HG02763 (cell line): ENCODE results near the gene KRTAP19-8.

Source experiments
- ATAC-seq: cut with Tn5 transposase; IDR thresholded peaks from one replicate; pipeline ENCODE4 v1.9.1; 2021; ENCODE audit warnings: mild to moderate bottlenecking, moderate library complexity; ENCODE audit not compliant: unreplicated experiment

The KRTAP19-8 gene, protein sequence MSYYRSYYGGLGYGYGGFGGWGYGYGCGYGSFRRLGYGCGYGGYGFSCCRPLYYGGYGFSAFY

DNA sequence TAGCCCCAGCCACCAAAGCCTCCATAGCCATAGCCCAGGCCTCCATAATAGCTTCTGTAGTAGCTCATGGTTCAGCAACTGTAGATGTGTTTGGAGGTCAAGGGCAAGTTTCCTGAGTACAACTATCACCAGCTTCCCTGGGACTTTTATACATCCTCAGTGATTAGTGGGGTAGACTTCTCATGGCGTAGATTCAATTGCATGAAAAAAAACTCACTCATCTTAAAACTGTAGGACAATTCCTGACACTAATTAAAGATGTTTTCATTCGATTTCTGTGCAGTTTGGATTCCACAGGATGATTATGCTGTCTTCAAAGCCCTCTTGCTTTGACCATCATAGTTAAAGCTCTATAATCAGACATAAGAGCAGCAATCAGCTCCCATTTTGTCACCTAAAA is at the start of gene KRTAP19-8:
KRTAP19-8 (minus strand) TSS at position 101 of the 400 bp plus-strand sequence; CDS start at position 68, 33 bp downstream.
- no peak for ATAC-seq

DNA sequence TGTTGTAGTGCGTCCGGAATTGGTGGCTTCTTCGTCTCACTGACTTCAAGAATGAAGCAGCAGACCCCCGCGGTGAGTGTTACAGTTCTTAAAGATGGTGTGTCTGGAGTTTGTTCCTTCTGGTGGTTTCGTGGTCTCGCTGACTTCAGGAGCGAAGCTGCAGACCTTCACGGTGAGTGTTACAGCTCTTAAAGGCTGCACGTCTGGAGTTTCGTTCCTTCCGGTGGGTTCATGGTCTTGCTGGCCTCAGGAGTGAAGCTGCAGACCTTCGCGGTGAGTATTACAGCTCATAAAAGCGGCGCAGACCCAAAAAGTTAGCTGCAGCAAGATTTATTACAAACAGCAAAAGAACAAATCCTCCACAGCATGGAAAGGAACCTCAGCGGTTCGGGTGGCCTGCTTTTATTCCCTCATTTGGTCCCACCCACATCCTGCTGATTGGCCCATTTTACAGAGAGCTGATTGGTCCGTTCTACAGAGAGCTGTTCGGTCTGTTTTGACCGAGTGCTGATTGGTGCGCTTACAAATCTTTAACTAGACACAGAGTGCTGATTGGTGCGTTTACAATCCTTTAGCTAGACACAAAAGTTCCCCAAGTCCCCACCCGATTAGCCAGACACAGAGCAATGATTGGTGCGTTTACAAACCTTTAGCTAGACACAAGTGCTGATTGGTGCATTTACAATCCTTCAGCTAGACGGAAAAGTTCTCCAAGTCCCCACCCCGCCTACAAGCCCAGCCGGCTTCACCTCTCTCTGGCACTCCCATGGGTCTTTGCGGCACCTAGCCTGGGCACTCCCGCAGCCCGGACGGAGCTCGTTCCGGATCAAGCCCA is 49.6 kb upstream of the KRTAP19-8 start:
- no peak for ATAC-seq

DNA sequence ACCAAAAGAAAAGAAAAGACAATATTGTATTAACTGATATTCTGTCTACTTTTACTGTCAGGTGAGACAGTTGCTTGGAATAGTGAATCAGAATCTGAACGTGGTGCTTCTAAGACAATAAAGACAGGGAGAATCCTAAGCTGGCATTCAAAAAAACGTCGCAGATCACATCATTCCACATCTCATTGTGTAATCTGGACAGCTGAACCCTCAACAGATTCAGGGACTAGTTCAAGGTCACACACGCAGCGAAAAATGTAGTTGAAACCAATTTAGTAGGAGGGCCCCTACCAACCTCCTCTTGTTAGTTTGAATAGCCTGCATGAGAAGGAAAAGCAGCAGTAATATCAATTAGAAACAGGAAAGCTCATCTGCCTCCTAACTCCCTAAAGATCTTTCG is 46.4 kb upstream of the KRTAP19-8 start:
- no peak for ATAC-seq

DNA sequence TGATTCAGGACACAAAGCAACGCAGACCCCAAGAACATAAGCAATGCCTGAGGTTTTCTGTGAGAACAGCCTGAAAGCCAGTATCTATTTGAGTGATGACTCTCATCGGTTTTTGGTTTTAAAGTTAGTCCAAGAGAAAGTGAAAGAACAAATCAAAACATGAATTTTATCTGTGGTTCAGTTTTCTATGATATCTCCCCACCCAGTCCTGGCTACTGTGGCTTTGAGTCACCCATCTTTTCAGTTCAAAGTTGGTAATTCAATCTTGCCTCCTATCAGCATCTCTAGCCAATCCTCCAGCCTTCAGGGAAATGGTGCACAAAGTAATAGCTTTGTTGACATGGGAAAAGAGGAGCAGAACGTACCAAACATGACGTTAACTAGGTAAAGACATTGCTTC is 40.5 kb upstream of the KRTAP19-8 start:
- no peak for ATAC-seq

DNA sequence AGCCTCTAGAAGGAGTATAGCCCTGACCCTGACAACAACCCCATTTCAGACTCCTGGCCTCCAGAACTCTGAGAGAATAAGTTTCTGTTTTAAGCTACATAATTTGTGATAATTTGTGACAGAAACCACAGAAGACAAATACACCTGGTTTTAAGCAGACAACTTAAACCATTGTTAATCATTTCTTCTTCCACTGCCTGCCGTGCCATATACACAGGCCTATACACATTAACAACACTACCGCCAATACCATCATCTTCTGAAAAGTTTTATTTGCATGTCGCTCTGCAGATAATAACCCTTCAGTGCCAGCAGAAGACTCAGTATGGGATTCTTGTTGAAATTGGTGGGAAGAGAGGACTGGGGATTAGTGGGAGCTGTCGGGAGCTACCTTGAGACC is 39.9 kb upstream of the KRTAP19-8 start:
- no peak for ATAC-seq

DNA sequence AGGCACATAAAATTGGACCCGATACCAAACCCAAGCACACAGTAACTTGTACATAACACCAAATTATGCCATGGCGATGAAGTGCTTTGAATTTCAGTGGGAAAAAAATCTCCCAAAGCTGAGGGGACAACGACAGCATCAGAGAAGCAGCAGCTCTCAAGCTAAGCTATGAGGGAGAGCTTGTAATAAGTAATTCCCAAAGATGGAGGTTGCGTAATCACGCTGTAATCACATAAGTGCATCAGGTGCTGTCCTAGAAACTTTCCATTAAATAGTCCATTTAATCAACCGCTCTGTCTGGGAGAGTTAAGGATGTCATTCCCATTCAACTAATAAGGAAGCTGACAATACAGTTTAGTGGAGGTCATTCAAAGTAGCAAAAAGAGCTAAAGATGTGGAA is 37.6 kb upstream of the KRTAP19-8 start:
- no peak for ATAC-seq

DNA sequence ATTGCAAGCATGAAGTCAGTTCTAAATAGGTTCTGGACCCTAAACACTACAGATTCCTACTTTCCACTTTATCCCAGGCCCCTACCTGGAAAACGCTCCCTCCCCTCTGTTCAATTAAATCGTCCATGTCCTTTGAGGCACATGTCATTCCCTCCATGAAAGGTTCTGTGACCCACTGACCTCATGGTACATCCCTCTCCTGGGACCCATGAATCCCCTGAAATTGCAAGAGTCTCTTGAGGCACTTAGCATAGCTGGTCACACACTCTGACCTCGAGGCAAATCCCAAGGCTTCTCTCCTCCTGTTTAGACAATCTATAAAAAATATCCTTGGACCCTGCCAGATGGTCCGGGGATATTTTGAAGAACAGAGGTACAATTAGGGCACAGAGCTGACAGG is 34.3 kb upstream of the KRTAP19-8 start:
- no peak for ATAC-seq

DNA sequence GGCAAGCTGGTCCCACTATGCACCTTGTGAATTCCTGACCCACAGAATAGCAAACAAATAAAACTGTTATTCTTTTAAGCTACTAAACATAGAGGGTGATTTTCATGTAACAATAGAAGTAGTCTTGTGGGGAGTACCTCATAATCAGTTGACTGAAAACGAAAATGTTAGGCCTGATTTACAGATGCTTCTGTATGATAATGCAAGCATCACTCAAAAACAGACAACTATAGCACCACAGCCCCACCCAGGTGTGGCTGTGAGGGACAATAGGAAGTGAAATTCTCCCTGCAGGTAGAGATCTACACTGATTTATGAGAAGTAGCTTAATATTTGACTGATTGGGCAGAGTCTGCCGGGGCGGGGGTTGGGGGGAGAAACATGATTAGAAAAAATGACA is 26.5 kb upstream of the KRTAP19-8 start:
- no peak for ATAC-seq

DNA sequence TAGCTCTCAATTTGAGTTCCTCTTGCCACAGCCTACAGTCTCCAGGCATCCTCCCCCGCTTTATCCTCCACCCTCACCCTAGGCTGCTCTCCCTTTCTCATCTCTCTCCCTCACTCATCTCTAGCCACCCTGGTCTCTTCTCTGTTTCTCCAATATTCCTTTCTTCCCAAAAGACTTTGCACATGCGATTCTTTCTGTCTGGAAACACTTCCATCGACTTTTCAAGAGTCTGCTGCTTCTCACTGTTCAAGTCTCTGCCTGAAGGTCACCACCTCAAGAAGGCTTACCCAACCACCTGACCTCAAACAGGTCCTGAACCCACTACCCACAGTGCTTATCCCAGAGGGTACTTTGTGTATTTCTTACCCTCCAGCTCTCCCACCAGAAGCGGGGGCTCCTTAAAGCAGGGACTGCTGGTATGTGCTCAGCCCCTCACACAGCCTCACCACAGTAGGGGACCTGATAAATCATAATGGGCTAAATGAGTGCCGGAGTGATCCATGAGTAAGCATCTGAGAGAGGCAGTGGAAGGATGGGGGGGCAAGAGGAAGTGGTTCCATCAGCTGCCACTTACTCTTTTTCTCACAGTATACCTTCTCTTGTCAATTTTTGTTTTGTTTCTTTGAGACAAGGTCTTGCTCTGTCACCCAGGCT is 14.3 kb upstream of the KRTAP19-8 start:
- no peak for ATAC-seq

DNA sequence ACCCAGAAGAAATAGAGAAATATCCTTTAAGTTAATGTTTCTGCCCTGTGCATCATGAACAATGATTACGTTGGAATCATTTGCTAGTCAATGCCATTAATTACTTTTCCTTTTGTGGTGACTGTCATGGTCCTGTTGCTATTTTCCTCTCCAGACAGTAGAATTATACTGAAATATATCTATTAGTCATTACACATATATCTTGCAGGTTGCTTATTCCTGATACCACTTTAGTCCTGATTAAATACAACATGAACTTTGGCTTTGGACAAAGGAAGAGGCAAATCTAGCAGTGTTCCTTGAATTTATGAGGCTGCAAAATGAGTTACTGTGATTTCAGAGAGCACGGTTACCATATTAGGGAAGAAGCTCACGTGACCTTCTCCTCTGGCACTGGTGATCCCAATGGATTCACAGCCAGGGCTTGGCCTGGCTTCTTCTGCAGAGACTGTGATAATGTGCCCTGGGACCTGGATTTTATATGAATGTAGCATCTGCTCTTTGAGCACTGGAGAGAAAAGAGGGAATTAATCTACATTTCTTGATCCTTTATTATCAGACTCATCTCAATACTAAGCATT is 12.4 kb upstream of the KRTAP19-8 start:
- ATAC-seq: no peak

DNA sequence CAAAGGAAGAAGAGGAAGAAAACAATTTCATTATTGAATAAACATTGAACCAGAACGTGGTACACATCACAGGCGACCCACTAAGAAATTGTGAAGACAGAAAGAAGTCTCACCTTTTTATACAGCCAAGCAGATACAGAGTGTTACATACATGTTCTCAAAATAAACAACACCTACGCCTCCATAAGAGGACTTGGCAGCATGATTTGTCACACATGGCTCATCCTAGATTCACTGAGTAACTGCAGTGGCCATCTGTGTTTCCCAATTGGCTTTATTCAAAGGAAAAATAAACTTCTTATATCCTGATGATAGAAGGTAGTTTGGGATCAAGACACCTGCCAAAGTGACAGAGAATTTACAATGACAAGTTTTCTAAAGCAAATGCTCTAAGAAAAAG is 7.6 kb upstream of the KRTAP19-8 start:
- ATAC-seq: no peak

DNA sequence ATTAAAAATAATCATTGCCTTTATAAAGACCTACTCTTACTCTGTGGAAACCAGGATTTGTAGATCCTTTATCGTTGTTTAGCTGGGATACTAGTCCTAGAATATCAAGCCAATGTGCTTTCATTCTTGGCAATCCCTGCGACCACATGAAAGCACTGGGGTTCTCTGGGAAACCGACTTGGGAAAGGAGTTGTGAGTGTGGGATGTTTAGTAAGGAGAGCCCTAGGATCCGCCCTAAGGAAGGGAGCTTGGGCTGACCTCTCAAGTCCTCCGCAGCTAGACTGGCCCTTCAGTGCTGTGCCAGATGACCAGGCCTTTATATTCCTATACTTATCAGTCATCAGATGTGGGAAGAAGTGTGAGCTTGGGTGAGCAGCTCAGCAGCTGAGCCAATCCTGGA is 5.2 kb upstream of the KRTAP19-8 start:
- no peak for ATAC-seq

DNA sequence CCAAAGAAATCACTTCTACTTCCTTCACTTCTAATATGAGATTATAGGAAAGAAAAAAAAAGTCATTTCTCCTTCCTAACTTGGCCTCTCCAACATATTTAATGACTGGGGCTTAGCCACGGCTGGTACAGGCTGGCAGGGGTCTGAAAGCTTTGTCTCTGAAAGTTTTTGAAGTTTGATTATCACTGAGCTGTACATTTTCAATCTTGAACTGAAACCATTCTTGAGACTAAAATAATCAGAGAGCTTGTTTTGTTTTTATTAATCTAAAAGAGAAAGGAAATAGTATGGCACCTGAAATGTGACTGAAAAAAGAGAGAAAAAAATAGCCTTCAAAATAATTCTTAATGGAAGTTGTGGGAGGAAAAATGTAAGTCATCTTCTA is 3.8 kb upstream of the KRTAP19-8 start:
- ATAC-seq: peak; percentile 30

DNA sequence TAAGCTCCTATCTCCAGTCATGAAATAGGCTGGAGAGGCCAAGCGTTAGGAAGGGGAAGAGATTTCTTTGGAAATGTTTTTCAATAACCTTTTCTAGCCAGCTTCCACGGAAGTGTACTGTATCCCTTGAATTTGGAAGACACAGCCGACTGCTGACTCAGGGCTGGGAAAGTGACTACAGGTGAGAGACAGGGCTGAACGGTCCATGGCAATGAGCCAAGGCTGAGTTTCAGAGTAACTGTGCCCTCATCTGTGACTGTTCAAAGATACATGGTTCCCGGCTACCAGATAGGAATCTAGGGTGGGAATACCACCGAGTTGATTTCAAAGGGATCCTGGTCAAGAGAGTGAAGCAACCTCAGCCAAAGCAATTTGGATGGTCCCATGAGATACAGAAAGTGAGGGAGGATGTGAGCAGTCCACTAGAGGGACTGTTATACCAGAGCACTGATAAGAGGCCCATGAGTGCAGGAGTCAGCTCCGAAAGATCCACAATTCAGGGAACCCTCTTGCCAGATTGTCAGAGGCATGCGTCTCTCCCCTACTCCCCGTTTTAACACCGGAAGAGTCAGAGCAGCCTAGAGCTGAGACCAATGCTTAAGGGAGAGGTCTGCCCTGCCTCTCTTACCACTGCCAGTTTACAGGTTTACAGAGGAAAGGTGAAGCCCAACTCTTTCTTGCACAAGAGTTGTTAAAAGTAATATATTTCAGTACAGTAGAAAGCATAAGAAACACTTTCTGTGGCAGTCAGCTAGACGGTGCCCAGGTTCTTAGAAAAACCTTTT is 3.2 kb upstream of the KRTAP19-8 start:
- ATAC-seq: peak; percentile 46

DNA sequence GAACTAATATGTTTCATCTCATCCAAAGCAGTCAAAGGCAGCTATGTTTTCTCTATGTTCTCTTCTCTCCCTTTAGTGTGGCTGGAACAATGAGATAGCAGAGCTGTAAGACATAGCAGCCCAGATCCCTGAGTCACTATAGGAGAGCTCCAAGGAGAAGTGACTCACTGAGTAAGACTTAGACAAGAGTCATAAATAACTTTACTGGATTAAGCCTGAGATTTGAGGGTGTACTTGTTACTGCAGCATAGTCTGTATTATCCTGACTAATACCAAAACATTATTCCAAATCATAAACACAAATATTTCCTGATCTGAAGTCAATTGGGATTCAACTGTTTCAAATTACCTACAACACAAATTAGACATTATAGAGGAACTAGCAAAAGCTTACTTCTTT is 3.9 kb downstream of the KRTAP19-8 start:
- no peak for ATAC-seq

DNA sequence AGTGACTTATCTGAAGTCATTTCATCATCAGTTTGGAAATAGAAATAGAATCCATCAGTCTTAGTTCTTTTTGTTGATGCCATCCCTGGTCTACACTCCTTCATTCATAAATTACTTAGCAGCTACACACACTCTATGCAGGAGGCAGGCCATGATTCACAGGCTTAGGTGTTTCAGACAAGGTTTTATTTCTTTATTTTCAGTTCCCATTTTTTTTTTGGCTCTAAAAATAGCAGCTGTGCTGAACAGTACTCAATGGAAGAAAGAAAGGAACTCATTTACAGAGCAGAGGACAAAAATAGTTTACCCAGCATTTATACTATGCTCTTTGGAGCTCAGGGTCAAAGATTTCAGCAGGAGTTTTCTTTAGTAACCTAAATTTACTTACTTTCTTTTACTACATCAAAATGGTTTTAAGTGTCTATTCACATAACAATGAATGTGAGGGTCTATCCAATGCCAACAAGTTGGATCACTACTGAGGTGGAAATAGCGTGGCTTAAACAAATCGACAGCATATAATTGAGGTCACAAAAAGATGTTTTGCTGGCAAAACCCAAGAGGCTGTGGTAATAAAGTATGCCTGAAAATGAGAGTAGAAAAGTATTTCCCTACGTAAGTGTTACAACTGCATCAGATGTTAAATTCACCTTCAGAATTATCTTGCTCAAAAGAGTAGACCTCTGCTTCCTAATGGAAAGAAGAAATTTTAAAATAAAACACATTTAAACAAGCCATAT is 7.7 kb downstream of the KRTAP19-8 start:
- ATAC-seq: peak; percentile 74

DNA sequence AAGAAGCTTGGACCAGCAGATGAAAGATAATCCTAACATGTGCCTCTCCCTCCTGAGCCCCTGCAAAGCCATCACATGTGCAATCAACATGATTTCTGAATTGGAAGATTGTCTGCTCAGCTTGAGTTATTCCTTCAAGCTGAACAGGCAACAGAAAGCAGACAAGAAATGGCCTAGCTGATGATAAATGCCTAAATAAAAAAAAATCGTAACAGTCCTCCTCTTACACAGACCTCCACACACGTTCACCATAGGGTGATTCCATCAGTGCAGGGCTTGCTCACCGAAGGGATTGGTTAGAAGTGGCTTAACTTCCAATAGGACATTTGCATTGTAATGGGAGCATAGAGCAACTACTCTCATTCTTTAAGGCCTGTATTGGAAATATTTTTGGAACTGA is 14.6 kb downstream of the KRTAP19-8 start:
- ATAC-seq: no peak

DNA sequence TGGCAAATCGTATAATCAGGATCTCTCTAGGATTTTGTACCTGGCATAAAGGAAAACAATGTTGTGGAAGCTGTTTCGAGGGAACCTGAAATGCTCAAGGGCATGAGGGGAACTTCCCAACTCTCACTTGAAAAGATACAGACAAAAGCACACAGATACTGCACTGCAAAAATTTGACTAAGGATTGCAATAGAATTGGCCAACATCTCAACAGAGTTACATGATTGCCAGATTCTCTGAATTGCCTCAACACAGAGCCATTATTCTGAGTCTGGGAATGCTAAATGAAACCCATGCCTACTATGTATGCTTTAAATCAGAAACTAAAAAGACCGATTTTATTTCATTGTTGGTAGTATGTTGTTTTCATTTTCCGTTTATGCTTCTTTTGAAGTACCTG is 16.0 kb downstream of the KRTAP19-8 start:
- ATAC-seq: no peak

DNA sequence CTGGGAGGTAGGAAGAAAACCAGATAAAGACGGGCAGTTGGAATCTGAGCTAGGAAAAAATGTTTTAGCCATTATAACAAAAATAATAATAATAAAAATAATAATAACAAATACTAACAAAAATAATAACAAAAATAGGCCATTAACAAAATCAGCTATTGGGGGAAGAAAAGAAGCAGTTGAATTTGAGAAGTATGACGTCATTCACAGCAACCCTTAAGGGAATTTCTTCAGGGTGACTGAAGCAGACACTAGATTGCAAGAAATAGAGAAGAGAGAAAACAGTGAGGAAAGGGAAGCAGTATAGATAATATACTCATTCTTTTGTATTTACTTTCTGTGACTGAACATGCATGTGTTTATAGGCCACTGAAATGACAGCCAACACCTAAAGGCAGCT is 20.0 kb downstream of the KRTAP19-8 start:
- ATAC-seq: no peak

DNA sequence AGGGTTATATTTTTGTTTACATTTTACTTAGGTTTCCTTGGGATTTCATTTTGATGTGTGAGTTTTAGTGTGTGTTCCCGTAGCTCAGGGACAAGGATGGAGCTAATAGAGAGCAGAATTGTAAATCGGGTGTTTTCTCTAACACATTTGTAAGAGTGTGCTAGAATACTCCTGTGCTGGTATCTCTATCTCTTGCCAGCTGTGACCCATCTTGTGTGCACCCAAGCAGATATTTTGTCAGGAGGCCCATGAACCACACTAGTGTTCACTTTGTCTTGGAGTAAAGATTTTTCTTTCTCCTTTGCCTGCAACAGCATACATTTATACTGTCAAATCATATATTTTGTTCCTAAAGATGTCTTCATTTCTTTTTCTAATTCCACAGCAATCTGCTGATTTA is 23.4 kb downstream of the KRTAP19-8 start:
- no peak for ATAC-seq
